Common myeloid progenitor, CD34-positive (primary cell): ENCODE measurements around the gene NUCKS1.

Source experiments
- CTCF ChIA-PET: fragments of 350-600 bp; sonication (Branson Sonifier 250); formaldehyde crosslinking; loops from one replicate; lab custom pipeline; 2021; ENCODE audit warnings: antibody characterized with exemption; lab: Charles Lee
- POLR2A ChIA-PET: fragments of 350-600 bp; sonication (Branson Sonifier 250); formaldehyde crosslinking; loops from one replicate; lab custom pipeline; 2021; ENCODE audit warnings: antibody characterized with exemption; lab: Charles Lee
- DNase-seq, 3 donors: peaks; one replicate each; pipeline versions ENCODE4 v3.0.0 to v3.0.0-alpha.2; 2013
- H3K27ac ChIP-seq, 2 experiments: 1 replicate in 1 of 2; 2 replicates in 1 of 2; pipeline ENCODE4 v1.7.0; 2013; ENCODE audit warnings: inconsistent platforms in 2 of 2, low read length in 2 of 2, mild to moderate bottlenecking in 2 of 2, low read depth in 1 of 2, moderate library complexity in 1 of 2; ENCODE audit not compliant: severe bottlenecking in 2 of 2, insufficient read depth in 1 of 2, poor library complexity in 1 of 2
- H3K27me3 ChIP-seq, 5 experiments: replicated peaks in 2 of 5; 1 replicate in 3 of 5; 2 replicates in 2 of 5; pipeline versions ENCODE4 v1.6.1 to v1.7.0; 2013; ENCODE audit warnings: low read length in 4 of 5, mild to moderate bottlenecking in 2 of 5, moderate library complexity in 2 of 5, inconsistent platforms in 1 of 5; ENCODE audit not compliant: insufficient read depth in 5 of 5, control insufficient read depth in 4 of 5
- H3K36me3 ChIP-seq, 4 experiments: 1 replicate in 2 of 4; 2 replicates in 2 of 4; pipeline versions ENCODE4 v1.6.1 to v1.7.0; 2013; ENCODE audit warnings: low read length in 3 of 4, control low read depth in 1 of 4, mild to moderate bottlenecking in 1 of 4; ENCODE audit not compliant: control insufficient read depth in 4 of 4, insufficient read depth in 4 of 4
- H3K4me1 ChIP-seq, 4 experiments: 1 replicate in 3 of 4; 2 replicates in 1 of 4; pipeline versions ENCODE4 v1.6.1 to v1.7.1; 2013; ENCODE audit warnings: low read length in 3 of 4, mild to moderate bottlenecking in 3 of 4, control low read depth in 1 of 4, inconsistent platforms in 1 of 4, moderate library complexity in 1 of 4; ENCODE audit not compliant: control insufficient read depth in 4 of 4, insufficient read depth in 4 of 4; ENCODE audit errors: control extremely low read depth in 1 of 4
- H3K4me3 ChIP-seq, 7 experiments: 1 replicate in 4 of 7; 2 replicates in 3 of 7; pipeline versions ENCODE4 v1.5.1 to v1.7.0; 2013; ENCODE audit warnings: mild to moderate bottlenecking in 7 of 7, low read length in 6 of 7, moderate library complexity in 6 of 7, inconsistent platforms in 2 of 7, low read depth in 2 of 7, control low read depth in 1 of 7; ENCODE audit not compliant: insufficient read depth in 4 of 7, control insufficient read depth in 1 of 7; ENCODE audit errors: extremely low read depth in 1 of 7
- H3K9me3 ChIP-seq, 5 experiments: 1 replicate in 4 of 5; 2 replicates in 1 of 5; pipeline versions ENCODE4 v1.6.1 to v1.7.1; 2013; ENCODE audit warnings: low read length in 4 of 5, mild to moderate bottlenecking in 2 of 5, inconsistent platforms in 1 of 5, low read depth in 1 of 5, moderate library complexity in 1 of 5; ENCODE audit not compliant: control insufficient read depth in 4 of 5, insufficient read depth in 2 of 5; ENCODE audit errors: control extremely low read depth in 1 of 5
- WGBS: methylation state at CpG from one replicate; pipeline ENCODE4 v1.1.5; 2013; ENCODE audit not compliant: insufficient coverage; 5-methylcytosine and 5-hydroxymethylcytosine counted together

Gene NUCKS1

DNA sequence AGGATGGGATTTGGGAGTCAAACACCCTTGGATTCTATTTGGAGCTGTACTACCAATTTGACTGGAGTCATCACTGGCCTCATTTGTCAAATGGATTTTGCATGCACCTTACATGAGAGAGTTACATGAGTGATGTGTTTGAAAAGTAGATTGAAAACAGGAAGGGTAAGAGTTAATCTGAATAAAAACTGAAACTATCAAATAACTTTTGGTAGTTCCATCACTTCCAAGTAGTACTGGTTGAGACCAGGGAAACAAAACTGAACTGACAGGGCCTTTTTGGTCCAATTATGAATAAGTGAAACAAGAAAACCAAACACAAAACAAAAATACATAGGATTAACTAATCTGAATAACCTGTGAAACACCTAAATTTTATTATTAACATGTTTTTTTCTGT is 30.2 kb downstream of the NUCKS1 start:
- Histone ChIP-seq H3K4me1 (peaks cover 4 to 7% (median 5%) of the 10 kb centered on the region in 4 experiments), H3K27me3 (no peaks in the 10 kb centered on the region), H3K27ac (no peak overlapping the region), H3K9me3 (no peaks in the 10 kb centered on the region), H3K4me3 (no peak overlapping the region), H3K36me3 (peaks cover 15 to 87% (median 56%) of the 10 kb centered on the region in 4 experiments)
- no peak for DNase-seq
- ChIA-PET CTCF (interaction anchor here (7.0 to 7.9 kb wide), 2 partner anchors 8 to 61 kb away, joined by 59 to 60 read pairs; no protein-coding TSS in a partner anchor), POLR2A (no interaction called here)

DNA sequence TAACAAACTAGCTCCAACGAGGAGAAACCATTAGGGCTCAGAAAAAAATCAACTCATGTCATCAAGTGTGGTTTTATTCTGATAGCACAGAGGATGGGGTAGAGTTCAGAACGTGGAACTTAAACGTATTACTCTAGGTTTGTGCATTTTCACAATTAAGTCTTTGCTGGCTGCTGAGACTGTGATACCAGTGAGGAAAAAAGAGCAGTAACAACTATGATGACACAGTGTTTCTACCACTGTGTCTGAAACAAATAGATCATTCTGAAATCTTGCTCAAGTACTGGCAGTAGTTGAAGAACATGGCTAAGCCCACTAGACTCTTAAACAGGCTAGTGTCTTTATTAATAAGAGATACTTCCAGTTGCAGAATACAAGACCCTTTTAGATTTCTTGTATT is 31.0 kb downstream of the NUCKS1 start:
- peaks cover 15 to 88% (median 55%) of the 10 kb centered on the region in 4 experiments for H3K36me3 ChIP-seq
- H3K9me3 ChIP-seq = no peaks in the 10 kb centered on the region
- WGBS = 89% methylated on average over 2 of the region's 3 CpGs
- ChIA-PET POLR2A (interaction anchor here (0.9 kb wide), 1 partner anchor 21 kb away, joined by 5 read pairs; no protein-coding TSS in a partner anchor), CTCF (interaction anchor here (1.0 to 7.9 kb wide), 2 partner anchors 7 to 62 kb away, joined by 3 to 60 read pairs; no protein-coding TSS in a partner anchor)
- no peaks in the 10 kb centered on the region for H3K27me3 ChIP-seq
- peaks cover 4 to 9% (median 7%) of the 10 kb centered on the region in 4 experiments for H3K4me1 ChIP-seq
- no peak overlapping the region for H3K4me3 ChIP-seq
- no peak overlapping the region for H3K27ac ChIP-seq
- DNase-seq = no peak

DNA sequence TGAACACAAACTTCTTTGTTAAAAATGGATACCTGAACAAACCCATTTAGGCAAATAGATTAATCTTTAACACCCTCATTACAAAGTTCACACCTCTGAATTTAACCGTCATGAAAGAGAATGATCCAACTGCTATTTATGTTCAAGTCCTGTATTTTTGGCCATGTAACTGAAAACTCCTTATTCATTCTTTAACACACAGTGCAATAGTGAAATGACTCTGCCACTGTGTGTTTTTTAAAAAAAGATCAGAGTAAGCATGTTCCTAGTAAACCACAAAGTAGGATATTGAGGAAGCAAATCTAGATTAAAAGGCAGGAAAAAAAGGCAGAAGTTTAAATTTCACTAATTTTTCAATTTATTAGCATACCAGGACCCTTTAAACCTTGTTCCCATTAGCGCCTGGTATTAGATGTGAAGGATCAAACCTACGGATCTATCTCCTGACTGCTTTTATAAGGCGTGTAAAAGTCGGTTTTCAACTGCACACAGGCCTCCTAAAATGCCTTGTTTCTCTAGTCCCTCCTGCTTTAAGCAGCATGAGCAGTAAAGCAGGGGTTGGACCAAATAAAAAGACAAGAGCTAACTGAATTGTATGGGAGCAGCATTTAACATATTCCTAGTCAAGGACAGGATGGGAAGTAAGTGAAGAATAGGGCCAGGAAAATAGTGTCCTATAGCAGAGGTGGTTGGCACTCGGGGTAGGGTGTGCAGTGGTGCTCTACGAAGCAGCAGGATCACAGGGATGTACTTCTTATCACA is 33.4 kb downstream of the NUCKS1 start:
- DNase-seq = no peak
- no peak overlapping the region for H3K4me3 ChIP-seq
- H3K27me3 ChIP-seq = no peaks in the 10 kb centered on the region
- 100% methylated on average over 3 of the region's 7 CpGs for whole genome bisulfite sequencing
- ChIA-PET POLR2A (no interaction called here), CTCF (interaction anchor here (1.0 to 1.1 kb wide), 2 partner anchors 13 to 26 kb away, joined by 3 to 4 read pairs; no protein-coding TSS in a partner anchor)
- peak overlapping the region in 1 of 2 experiments; percentile 10 for H3K27ac ChIP-seq
- H3K9me3 ChIP-seq = no peaks in the 10 kb centered on the region
- H3K4me1 ChIP-seq = peaks cover 4 to 9% (median 7%) of the 10 kb centered on the region in 4 experiments
- H3K36me3 ChIP-seq = peaks cover 12 to 76% (median 45%) of the 10 kb centered on the region in 4 experiments

DNA sequence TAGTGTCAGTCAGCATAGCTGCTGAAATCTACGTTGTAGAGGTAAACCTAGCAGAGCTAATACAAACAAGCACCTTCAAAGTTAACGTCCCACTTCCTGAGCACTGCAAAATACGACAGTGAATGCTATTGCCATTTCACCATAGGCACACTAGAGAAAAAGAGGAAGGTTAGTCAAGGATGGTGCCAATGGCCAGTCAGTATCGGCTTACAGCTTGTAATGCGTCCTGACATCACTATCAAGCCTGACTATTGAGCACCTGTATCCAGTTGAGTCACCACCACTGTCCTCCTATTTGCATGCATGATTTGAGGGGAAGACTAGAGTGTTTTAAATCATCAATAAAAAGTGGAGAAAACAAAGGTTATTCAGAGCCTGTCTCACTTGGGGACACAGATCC is 34.4 kb downstream of the NUCKS1 start:
- WGBS = 29% methylated on average over 2 of the region's 5 CpGs

DNA sequence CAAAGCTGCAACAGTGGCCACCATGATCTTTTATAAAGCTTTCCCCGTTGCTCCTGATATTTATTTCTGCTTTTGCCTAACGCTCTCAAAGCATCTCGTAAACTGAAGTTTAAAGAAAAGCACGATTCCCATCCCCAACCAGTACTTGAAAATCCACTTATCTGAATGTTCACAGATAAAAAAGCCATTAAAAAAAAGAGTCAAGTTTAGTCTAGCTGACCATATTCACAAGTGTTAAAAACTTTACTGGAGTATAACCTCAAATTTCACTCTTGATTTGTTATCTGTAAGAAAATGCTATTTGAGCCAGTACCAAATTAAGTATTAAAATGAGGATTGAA is 35.1 kb downstream of the NUCKS1 start:
- Histone ChIP-seq H3K27me3 (no peaks in the 10 kb centered on the region), H3K27ac (no peak overlapping the region), H3K4me3 (no peak overlapping the region), H3K36me3 (peaks cover 12 to 65% (median 29%) of the 10 kb centered on the region in 4 experiments), H3K9me3 (no peaks in the 10 kb centered on the region), H3K4me1 (peaks cover 9 to 18% (median 16%) of the 10 kb centered on the region in 4 experiments)
- ChIA-PET CTCF (interaction anchor here (0.7 to 19.6 kb wide), 11 partner anchors 12 to 191 kb away, joined by 3 to 1013 read pairs (median 5); partner anchors contain the start of gene SLC45A3), POLR2A (interaction anchor here (0.6 kb wide), 1 partner anchor 35 kb away, joined by 3 read pairs; the partner anchor contains the start of gene NUCKS1)
- DNase-seq = no peak
- 92% methylated on average over 4 of the region's 4 CpGs for WGBS

More for the DNA sequence above, 34.4 kb downstream of the NUCKS1 start:
- Histone ChIP-seq H3K4me1 (peaks cover 8 to 13% (median 12%) of the 10 kb centered on the region in 4 experiments), H3K9me3 (no peaks in the 10 kb centered on the region), H3K27me3 (no peaks in the 10 kb centered on the region), H3K4me3 (no peak overlapping the region), H3K27ac (no peak overlapping the region), H3K36me3 (peaks cover 12 to 72% (median 37%) of the 10 kb centered on the region in 4 experiments)
- peak in 2 of 3 donors; percentile 50 to 53 for DNase-seq
- CTCF ChIA-PET = interaction anchor here (0.6 to 19.6 kb wide), 8 partner anchors 9 to 186 kb away, joined by 3 to 1013 read pairs (median 4); partner anchors contain the start of gene SLC45A3
- POLR2A ChIA-PET = interaction anchor here (0.6 kb wide), 1 partner anchor 34 kb away, joined by 3 read pairs; the partner anchor contains the start of gene NUCKS1

DNA sequence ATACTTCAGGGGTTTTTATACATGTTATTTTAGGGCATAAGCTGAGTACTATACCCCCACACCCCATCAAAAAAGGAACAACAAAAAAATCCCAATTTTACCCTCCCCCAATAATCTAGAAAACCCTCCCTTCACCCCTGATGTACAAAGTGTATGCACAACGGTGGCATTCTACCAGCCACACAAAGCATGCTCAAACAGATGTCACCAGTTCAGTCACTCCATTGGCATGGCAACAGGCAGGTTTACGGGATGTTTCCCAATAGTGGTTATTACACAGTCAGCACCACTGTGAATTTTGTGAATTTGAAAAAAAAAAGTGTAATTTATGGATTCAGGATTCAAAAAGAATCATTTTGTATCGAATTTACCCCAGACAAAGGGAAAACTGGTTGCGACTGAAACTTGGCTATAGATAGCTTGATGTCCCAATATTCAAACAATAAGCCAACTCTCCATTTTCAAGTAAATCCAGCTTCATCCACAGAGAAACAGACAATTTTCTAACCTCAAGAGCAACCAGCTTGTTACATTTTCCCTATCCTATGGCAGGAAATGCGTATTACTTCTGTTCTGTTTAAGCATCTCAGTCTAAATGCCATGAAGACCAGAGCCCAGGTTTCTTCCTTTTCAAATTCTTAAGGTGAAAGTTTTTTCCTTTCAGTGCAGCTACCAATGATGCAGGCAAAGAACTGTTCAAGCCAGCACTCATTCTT is 35.6 kb downstream of the NUCKS1 start:
- peaks cover 9 to 22% (median 16%) of the 10 kb centered on the region in 4 experiments for H3K4me1 ChIP-seq
- CTCF ChIA-PET = interaction anchor here (0.5 to 19.6 kb wide), 16 partner anchors 9 to 228 kb away, joined by 3 to 1013 read pairs (median 4); partner anchors contain the start of gene SLC45A3
- 93% methylated on average over 4 of the region's 5 CpGs for WGBS
- H3K4me3 ChIP-seq = no peak overlapping the region
- H3K27me3 ChIP-seq = no peaks in the 10 kb centered on the region
- peaks cover 8 to 60% (median 24%) of the 10 kb centered on the region in 4 experiments for H3K36me3 ChIP-seq
- H3K27ac ChIP-seq = peak overlapping the region in 1 of 2 experiments; percentile 6
- no peaks in the 10 kb centered on the region for H3K9me3 ChIP-seq
- DNase-seq = peak in 1 of 3 donors; percentile 42
- POLR2A ChIA-PET = interaction anchor here (0.6 kb wide), 1 partner anchor 16 kb away, joined by 8 read pairs; no protein-coding TSS in a partner anchor
